GM10266 (cell line): Measurements from ENCODE around the gene MINDY4.

Source experiments
- DNase-seq: peaks from one replicate; pipeline ENCODE4 v3.0.0; 2012; ENCODE audit errors: extremely low spot score
- CTCF ChIP-seq: IDR thresholded peaks from 2 replicates; pipeline ENCODE4 v1.5.1; 2012; ENCODE audit warnings: mild to moderate bottlenecking, low read depth; ENCODE audit not compliant: control insufficient read depth, insufficient read depth; ENCODE audit errors: missing control alignments

MINDY4 gene

GRCh38 chr7:30881448-30881847 is 110.2 kb downstream of the MINDY4 start:
- TF ChIP-seq CTCF: no peak
- no peak for DNase-seq

- no peak for TF ChIP-seq CTCF
- no peak for DNase-seq
Measured at GRCh38 chr7:30884881-30885280, 113.7 kb downstream of the MINDY4 start.

GRCh38 chr7:30886608-30887011 is 115.4 kb downstream of the MINDY4 start:
- no peak for DNase-seq
- TF ChIP-seq CTCF: no peak

- DNase-seq: no peak
- TF ChIP-seq CTCF: no peak
Measured at GRCh38 chr7:30887464-30887872, 116.3 kb downstream of the MINDY4 start.

- DNase-seq: no peak
- TF ChIP-seq CTCF: no peak
Measured at GRCh38 chr7:30888747-30889146, 117.5 kb downstream of the MINDY4 start.

GRCh38 chr7:30890226-30890625 is 119.0 kb downstream of the MINDY4 start:
- no peak for TF ChIP-seq CTCF
- DNase-seq: no peak

GRCh38 chr7:30893357-30893756 is 122.1 kb downstream of the MINDY4 start:
- DNase-seq: no peak

More at GRCh38 chr7:30893357-30893756, 122.1 kb downstream of the MINDY4 start:
- no peak for TF ChIP-seq CTCF
